DOHH2 (cell line): ENCODE results near the gene ARFGEF3.

Source experiments
- CTCF ChIP-seq: fragments of 200-600 bp; sonication (generic); IDR thresholded peaks from one replicate; pipeline ENCODE4 v1.5.1; 2014; ENCODE audit warnings: antibody characterized with exemption, mild to moderate bottlenecking, low read depth, low read length; ENCODE audit not compliant: poor library complexity, severe bottlenecking
- EZH2phosphoT487 ChIP-seq: fragments of 200-600 bp; sonication (generic); IDR thresholded peaks from 2 replicates; pipeline ENCODE4 v1.6.1; 2017; ENCODE audit warnings: borderline replicate concordance, mild to moderate bottlenecking, antibody characterized with exemption, low read length, moderate library complexity, mixed read lengths

GRCh38 chr6:138290423-138290962 is 128.8 kb downstream of the ARFGEF3 start:
- TF ChIP-seq CTCF (no peak), EZH2phosphoT487 (no peak)
